Keratinocyte (primary cell): ENCODE results near the gene SMYD1.

ENCODE experiments used
- EZH2 ChIP-seq: IDR thresholded peaks from one replicate; pipeline ENCODE4 v1.6.1; 2012; ENCODE audit warnings: inconsistent platforms, mild to moderate bottlenecking, low read length, moderate library complexity
- TF ChIP-seq, protein P1 (sequence below), 3 experiments: IDR thresholded peaks in 1 of 3; conservative IDR thresholded peaks in 1 of 3; optimal IDR thresholded peaks in 1 of 3; 2 replicates in 2 of 3; 3 replicates in 1 of 3; pipeline versions ENCODE3 to v1.5.1; 2011; ENCODE audit warnings: low read length in 3 of 3, mild to moderate bottlenecking in 3 of 3, moderate library complexity in 2 of 3, control low read depth in 1 of 3, inconsistent platforms in 1 of 3; ENCODE audit not compliant: insufficient read depth in 2 of 3; ENCODE audit errors: extremely low read depth in 1 of 3

DNA sequence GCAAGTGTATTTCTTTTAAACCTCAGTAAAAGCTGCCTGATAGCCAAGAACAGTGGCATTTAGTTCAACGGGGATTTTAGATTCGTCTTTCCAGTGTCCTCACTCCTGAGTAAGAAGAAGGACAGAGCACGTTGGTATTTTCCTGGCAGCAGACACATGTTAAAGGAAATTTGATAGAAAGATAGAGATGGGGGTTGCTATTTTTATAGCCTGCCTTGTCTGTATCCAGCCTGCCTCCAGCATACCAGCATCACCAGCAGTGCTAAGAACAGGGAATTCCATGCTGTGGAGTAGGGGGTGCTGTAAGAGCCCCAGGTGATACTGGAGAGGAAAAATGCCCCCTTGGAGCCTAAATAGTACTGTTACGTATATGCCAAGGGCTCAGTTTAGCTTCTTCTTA lies 1.1 kb upstream of the SMYD1 start:
- no peak for TF ChIP-seq EZH2
- TF ChIP-seq, protein P1, sequence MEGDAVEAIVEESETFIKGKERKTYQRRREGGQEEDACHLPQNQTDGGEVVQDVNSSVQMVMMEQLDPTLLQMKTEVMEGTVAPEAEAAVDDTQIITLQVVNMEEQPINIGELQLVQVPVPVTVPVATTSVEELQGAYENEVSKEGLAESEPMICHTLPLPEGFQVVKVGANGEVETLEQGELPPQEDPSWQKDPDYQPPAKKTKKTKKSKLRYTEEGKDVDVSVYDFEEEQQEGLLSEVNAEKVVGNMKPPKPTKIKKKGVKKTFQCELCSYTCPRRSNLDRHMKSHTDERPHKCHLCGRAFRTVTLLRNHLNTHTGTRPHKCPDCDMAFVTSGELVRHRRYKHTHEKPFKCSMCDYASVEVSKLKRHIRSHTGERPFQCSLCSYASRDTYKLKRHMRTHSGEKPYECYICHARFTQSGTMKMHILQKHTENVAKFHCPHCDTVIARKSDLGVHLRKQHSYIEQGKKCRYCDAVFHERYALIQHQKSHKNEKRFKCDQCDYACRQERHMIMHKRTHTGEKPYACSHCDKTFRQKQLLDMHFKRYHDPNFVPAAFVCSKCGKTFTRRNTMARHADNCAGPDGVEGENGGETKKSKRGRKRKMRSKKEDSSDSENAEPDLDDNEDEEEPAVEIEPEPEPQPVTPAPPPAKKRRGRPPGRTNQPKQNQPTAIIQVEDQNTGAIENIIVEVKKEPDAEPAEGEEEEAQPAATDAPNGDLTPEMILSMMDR (optimal IDR thresholded peaks at IDR 0.05 in 1 of 3, IDR thresholded peaks at IDR 0.05 in 1 of 3, conservative IDR thresholded peaks at IDR 0.05 in 1 of 3; ENCODE audit: extremely low read depth in 1 of 3, insufficient read depth in 2 of 3, low read length in 3 of 3), result no peak
